ENCODE results near the gene ZNF618.

- TF ChIP-seq CTCF (conservative IDR thresholded peaks at IDR 0.05; ENCODE audit: low read length): no peak
- no peak for TF ChIP-seq EZH2phosphoT487 (IDR thresholded peaks at IDR 0.05; ENCODE audit: borderline replicate concordance)
Observed at GRCh38 chr9:114092336-114092735, 216.2 kb downstream of the ZNF618 start.
